ENCODE data around the gene SLC35D2.
"Not testable (repeated sequence)": the region's sequence is repeated elsewhere in the genome, so short reads cannot be mapped to it uniquely, and the experiment has no call there.

Gene SLC35D2

DNA sequence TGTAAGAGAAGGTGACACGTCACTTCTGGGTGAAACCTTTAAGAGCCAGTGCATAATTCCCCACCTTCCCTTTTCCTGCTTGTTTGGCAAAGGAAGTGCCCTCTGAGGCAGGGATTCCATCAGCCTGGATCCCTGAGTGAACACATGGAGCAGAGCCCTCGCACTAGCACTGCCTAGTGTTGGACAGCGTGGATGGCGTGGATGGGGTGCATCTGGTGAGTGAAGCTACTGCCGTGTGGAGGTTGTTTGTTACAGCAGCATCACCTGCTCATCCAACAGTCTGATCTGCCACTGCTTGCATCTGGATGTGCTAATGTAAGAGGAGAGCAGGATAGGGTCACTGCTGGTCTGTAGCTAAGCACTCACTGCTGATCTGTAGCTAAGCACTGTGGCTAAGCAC, 35.2 kb downstream of the SLC35D2 start:
- DNase-seq: no peak

DNA sequence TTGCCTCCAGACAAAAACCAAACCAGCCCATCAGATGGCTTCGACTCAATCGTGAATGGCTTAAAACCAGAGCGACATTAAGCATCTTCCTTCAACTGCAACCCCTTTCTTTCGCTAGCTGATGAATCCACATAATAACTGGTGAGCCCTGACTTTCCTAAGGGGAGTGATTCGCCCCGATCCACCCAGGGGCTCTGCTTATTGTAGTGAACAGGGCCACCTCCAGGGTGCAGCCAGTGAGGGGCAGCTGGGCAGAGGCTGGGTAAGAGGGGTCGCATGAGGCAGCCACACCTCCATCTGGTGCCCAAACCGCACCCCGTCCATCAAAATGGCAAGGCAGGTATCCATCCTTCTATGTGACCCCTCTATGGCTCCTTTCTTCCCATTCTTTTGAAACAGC, 38.0 kb downstream of the SLC35D2 start:
- no peak for DNase-seq

DNA sequence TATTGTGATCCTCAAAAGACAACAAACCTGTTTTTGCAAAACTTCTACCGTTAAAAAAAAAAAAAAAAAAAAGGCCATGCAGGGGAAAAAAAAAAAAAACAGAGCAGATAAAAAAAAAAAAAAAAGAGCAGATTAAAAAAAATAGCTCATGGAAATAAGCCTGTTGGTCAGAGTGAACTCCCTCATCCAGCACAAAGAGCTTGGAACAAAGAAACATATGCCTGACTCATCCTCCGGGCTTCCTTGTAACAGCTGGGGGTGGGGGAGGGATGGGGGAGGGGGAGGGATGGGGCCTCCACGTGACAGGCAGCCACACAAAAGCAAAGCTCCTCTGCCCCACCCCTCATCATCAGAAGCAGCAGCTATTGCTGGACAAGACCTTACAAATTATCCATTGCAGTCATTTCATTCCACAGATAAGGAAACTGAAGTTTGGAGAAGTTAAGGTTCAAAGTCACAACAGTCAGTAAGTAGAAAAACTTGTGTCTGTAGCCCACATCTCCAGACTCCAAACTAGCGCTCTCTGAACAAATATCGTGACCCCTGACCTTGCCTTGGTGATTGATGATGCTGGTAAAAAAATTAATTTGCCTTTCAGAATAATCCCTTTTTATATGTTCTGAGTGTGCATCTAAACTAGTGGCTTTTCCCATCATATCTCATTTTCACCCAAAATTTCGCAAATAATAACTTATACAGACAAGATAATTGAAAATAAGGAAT, 38.9 kb downstream of the SLC35D2 start:
- no peak for DNase-seq

DNA sequence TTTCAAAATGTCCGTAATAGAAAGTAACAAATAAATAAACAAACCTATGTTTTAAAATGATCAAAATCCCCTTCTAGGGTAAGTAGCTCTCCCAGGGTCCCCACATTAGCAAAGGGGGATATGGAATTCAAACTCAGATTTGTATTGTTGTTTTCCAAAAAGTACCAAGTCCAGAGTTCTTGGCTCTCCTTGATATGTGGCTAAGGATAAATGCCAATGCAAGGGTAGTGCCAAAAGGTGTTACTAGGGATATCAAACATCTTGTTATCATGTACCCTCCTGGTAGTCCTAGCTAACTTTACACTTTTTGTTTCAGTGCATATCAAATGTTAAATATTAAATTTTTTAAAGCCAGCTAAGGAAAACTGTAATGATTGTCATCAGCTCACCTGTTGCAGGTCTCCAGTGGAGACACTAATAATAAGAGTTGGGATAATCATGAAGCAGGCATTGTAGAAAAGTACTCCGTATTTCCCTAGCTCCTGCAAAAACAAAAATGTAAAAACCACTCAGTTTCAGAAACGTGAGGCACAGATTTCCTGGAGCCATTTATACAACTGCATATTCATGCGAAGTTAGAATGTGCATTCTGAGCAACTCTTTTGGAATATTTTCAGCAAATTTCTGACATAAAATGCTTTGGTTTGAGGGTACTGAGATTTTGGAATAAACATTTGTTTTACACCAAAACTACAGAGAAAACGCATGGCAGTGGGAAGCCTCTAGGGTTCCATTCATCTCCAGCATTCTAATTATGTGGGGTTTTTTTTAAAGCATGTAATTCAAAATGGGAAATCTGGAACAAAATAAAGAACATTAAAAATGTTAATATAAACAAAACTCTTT, 39.8 kb downstream of the SLC35D2 start:
- no peak for DNase-seq

DNA sequence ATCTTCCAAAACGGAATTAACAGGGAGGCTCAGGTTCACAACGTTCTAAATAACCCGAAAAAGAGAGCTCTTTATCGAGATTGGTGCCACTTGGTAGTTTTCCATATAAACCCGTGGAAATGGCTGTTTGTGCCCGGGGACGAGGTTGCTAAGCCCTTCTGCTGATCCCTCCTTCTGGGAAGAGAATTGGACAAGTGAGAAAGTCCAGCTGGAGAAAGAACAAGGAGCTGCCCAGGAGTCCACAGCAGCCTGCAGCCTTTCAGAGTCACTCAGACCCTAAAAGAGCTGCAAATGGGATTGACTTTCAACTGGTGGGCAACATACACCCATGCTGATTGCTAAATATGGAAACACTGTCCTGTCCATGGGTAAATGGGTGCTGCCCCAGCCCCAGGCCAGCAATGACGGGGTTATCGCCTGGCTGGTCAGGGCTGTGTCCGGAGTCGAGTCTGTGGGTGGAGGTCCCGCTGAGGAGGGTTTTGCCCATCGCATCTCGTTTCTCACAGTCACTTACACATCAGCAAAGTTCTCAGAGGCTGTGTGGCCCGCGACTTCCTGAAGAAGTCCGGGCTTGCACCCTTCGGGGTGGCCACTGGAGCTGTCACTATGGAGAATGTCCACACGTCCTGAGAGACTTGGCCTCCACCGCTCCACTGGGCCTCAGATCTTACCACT, 40.8 kb downstream of the SLC35D2 start:
- no peak for DNase-seq

DNA sequence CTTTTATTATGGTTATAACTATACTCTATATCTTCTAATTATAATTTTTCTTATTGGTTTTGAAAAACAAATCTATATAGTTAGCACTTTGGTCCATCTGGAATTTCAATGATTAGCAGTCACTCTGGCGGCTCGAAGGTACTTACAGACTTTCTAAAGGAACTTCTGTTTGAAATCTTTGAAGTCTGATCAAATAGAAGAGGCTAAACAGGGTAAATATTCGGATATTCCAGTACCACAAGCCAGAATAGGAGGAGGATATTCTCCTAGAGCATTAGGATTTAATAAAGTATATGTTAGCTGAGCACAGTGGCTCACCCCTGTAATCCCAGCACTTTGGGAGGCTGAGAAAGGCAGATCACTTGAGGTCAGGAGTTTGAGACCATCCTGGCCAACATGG, 42.8 kb downstream of the SLC35D2 start:
- no peak for DNase-seq

DNA sequence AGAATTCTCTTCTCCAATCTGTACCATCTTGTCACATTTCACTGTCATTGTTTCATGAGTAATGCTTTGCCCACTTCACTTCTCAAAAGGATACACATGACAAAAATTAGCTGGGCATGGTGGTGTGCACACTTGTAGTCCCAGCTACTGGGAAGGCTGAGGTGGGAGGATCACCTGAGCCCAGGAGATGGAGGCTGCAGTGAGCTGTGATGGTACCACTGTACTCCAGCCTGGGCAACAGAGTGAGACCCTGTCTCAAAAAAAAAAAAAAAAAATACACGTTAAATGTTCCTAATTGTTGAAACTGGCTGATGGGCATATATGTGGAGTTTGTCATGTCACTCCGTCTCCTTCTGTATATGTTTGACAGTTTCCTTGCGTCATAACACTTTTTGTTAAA, 45.2 kb downstream of the SLC35D2 start:
- DNase-seq: no peak

DNA sequence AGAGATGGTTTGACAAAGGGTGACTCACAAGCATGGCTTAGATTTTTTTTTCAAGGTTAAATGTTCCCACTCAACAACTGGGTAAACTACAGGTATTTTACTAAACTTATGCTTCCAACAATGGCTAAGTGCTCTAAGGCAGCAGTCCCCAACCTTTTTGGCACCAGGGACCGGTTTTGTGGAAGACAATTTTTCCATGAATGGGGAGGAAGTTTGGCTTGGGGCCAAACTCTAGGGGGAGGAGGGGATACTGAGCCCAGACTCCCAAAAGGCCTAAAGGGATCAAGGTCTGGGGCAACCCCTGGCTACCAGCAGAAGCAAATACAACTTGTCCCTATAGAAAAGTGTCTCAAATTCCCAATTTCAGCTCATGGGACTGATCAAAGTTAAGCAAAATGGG, 49.6 kb downstream of the SLC35D2 start:
- DNase-seq: no peak

DNA sequence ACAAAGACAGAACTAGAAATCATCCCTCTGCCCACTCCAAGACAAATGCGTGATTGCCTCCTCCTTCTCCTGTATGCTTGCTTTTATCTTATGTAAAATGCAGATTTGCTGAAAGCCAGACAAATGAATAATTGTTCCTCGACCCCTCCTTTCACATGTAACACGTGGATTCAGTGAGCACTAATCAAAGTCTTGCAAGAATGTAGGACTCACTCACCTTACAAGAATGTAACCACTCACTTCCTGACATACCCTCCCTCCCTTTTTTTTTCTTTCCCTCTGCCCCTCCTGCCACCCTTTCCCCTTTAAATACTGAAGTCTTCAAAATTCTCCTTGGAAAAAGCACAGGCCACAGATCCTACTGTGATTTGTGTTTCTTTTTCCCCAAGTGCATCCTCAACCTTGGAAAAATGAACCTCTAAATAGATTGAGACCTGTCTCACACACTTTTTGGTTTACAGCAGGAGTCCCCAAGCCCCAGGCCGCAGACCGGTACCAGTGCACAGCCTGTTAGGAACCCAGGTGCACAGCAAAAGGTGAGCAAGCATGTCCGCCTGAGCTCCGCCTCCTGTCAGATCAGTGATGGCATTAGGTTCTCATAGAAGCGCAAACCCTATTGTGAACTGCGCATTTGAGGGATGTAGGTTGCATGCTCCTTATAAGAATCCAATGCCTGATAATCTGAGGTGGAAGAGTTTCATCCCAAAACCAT, 52.1 kb downstream of the SLC35D2 start:
- DNase-seq: no peak

DNA sequence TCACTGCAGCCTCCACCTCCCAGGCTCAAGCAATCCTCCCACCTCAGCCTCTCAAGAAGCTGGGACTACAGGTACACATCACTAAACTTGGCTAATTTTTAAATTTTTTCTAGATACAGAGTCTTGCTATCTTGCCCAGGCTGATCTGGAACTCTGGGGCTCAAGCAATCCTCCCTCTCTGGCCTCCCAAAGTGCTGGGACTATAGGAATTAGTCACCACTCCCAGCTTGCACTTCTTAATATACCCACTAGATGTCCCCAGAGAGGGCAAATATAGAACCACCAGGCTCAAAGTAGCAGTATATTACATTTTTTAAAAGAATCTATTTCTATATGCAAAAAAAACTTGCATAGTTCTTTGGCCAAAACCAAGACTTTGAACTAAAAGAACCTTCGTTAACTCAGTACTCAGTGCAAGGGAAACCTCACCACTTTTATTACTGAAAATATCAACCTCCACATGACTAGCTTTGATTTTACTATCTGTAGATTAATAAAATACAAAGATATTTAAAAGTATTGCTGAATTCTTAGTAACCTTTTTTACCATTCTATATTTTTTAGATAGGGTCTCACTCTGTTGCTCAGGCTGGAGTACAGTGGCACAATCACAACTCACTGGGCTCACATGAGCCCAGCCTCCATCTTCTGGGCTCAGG, 55.7 kb downstream of the SLC35D2 start:
- DNase-seq: peak; percentile 33

DNA sequence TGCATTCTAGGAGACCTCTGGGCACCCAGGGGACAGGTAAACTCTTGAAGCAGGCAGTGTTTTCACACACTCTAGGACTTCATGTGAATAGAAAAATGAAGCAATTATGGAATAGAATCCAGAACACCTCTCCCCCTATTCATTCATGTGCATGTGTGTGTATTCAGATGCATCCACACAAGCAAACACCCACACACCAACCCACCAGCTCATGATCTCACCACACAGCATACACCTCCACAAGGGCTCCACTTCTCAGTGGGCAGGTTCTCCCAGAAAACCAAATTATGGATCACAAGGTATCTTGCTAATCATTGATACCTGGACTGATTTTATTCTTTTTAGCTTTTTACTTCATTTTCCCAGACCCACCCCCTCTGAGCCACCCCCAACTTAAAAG, 60.3 kb downstream of the SLC35D2 start:
- DNase-seq: no peak

DNA sequence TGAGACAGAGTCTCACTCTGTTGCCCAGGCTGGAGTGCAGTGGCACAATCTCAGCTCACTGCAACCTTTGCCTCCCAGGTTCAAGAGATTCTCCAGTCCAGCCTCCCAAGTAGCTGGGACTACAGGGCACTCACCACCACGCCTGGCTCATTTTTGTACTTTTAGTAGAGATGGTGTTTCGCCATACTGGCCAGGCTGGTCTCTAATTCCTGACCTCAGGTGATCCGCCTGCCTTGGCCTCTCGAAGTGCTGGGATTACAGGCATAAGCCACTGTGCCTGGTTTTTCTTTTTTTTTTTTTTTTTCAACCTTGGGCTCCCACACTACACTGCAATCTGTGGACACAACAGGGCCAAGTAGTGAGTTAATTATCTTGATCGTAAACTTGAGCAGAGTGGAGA, 60.8 kb downstream of the SLC35D2 start:
- DNase-seq: not testable (repeated sequence)

DNA sequence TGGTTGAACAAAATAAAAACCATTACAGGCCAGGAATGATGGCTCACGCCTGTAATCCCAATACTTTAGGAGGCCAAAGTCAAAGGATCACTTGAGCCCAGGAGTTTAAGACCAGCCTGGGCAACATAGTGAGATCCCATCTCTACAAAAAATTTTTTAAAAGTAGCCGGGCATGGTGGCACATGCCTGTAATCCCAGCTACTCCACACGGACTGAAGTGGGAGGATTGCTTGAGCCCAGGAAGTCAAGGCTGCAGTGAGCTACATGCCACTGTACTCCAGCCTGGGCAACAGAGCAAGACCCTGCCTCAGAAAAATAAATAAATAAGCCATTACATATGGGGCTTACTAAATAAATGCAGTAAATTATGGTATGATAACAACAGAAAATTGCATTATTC, 61.3 kb downstream of the SLC35D2 start:
- DNase-seq: not testable (repeated sequence)

DNA sequence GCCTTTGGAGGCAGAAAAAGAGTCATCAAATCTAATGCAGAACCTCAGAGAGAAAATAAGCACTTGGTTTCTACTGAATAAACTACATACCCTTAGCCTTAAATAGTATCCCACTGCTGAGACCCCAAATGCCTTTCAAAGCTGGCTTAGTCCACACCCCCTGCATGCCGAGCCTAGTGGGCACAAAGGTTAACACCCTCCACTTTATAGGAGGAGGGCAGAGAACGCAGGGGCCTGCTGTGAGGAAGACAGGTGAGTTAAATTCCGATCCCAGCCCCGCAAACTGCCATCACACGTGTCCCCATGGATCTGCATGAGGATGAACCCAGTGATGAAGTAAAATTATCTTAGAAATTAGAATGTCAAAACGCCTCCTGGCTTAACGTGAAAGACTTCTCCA, 62.0 kb downstream of the SLC35D2 start:
- DNase-seq: no peak

DNA sequence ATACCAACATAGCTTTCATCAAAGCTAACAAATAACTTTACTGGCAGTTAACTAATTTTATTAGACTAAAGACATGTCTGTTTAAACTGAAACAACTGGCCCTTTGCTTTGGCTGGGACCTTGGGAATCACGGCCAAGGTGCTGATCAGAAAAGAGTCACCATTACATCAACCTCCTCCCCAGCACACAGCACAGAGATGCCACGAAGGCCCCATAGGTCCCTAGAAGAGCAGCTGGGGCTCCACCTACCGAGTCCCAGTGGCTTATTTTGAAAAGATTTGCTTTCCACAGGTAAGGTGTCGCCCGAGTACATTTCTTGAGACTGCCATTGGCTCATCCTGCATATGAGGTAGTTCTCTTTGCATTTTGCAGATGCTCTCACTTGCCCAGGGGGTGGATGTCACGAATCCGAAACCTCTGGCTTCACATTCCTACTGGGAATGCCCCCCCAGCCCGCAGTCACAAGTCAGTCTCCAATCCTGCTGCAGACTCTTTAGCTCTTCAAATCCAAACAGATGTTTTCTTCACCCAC, 62.7 kb downstream of the SLC35D2 start:
- no peak for DNase-seq

DNA sequence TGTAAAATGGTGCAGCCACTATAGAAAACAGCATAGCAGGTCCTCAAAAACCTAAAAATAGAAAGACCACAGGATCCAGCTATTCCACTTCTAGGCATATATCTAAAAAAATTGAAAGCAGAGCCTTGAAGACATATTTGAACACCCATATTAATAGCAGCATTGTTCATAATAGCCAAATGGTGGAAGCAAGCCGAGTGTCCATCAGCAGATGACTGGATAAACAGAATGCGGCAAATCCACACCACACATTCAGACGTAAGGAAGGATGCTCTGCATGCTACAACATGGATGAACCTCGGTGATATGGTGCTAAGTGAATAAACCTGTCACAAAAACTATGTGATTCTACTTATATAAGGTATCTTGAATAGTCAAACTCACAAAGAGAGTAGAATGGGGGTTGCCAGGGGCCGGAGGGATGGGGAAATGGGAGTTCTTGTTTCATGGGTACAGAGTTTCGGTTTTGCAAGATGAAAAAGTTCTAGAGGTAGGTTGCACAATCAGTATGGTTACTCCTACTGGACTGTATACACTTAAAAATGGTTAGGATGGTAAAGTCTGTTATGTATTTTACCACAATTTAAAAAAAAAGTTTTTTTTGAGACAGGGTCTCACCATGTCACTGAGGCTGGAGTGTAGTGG, 64.5 kb downstream of the SLC35D2 start:
- DNase-seq: no peak

DNA sequence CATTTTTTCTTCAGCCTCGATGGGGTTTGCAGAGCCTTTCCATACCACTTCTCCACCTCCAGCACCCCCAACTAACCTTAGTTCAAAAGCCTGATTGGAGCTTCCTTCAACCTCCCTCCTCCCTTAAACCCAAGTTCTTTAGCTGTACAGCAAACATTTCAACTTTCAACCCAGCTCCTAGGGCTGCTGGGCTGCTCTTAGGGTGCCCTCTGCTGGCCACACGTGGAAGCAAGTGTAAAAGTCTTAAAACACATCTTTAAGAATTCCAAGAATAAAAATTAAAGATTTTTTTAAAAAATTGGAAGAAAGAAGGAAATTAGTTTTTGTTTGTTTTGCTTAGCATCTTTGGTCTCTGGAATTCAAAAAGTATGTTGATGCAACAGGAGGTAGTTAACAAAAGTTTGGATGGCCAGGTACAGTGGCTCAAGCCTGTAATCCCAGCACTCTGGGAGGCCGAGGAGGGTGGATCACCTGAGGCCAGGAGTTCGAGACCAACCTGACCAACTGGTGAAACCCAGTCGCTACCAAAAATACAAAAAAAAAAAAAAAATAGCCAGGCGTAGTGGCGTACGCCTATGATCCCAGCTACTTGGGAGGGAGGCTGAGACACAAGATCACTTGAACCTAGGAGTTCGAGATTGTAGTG, 66.1 kb downstream of the SLC35D2 start:
- peak; percentile 47 for DNase-seq

DNA sequence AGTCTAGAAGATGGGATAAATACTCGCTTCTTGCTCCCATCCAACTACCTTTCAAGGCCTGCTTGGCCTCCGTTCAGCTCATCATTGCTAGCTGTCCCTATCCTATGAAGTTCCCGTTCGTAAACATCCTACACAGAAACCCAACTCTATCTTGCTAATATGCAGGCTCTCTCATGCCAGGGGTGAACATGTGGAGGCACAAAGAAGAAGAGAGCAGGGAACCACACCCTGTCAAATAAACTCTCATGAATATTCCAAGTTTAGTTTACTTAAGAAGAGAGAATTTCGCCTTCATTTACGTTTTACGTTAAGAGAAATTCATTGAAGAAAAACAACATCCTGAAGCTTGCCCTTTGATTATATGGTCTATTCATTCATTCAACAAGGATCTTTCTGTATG, 73.7 kb downstream of the SLC35D2 start:
- DNase-seq: no peak

DNA sequence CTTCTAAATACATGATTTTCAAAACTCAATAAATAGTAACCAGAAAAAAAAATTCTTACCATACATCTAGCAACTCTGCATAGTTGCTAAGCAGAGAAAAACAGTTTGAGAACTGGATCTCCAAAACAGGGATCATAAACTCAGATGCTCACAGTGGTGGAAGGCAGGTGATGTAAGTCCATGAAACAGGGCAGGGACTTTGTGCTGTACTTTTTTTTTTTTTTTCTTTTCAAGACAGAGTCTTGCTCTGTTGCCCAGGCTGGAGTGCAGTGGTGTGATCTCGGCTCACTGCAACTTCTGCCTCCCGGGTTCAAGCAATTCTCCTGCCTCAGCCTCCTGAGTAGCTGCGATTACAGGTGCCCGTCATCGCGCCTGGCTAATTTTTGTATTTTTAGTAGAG, 76.6 kb downstream of the SLC35D2 start:
- not testable (repeated sequence) for DNase-seq

DNA sequence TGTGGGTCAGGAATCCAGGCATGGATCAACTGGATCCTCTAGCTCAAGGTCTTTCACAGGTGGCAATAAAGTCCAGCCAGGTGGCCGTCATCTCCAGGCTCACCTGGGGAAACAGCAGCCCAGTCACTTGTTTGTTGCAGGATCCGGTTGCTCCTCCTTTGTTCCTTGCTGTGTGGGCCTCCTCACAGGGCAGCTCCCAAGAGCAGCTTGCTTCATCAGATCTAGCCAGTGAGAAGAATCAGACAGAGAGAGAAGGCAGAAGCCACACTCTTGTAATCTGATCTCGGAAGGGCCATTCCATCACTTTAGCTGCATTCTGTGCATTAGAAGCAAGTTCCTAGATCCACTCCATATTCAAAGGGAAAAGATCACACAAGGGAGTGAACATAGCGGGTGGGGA, 78.3 kb downstream of the SLC35D2 start:
- no peak for DNase-seq

DNA sequence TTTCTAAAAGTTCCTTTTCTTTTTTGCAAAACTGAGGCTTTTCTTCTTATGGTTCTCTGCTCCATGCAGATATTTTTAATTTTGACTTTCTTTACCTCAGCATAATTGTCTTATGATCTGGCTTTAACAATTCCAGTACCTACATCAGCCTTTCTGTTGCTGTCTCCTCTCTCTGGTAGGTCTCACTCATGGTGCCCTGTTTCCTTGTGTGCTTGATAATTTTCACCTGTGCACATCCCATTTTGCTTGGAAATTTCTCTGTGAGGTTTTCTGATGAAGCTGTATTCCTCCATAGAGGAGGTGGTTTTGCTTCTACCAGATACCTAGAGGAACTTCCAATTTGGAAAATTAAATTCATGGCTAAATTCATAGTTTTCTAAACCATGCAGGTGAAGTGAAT, 79.3 kb downstream of the SLC35D2 start:
- DNase-seq: no peak

Measured in activated CD4-positive, CD25-positive, alpha-beta regulatory T cell treated with anti-CD3 and anti-CD28 coated beads, Interleukin-2, amount 50 U/mL, for 72 hours (primary cell).